ENCODE results near the gene PJVK.
A peak's percentile ranks its signal among the peaks of the same experiment; 100 is the strongest.
"Not testable (repeated sequence)": the region's sequence is repeated elsewhere in the genome, so short reads cannot be mapped to it uniquely, and the experiment has no call there.

PJVK gene

GRCh38 chr2:178441426-178441825 is 9.8 kb upstream of the PJVK start:
- no peak for DNase-seq

- DNase-seq, result peak; percentile 20
Measured at GRCh38 chr2:178448968-178449661, 2.1 kb upstream of the PJVK start.

- no peak for DNase-seq
Measured at GRCh38 chr2:178449700-178450523, 1.3 kb upstream of the PJVK start.

GRCh38 chr2:178450524-178450773 is 729 bp upstream of the PJVK start:
- DNase-seq, result no peak

- DNase-seq, result no peak
Measured at GRCh38 chr2:178452334-178452733, 1.2 kb downstream of the PJVK start.

- no peak for DNase-seq
Measured at GRCh38 chr2:178452870-178453269, 1.7 kb downstream of the PJVK start.

- no peak for DNase-seq
Measured at GRCh38 chr2:178455947-178456346, 4.8 kb downstream of the PJVK start.

- no peak for DNase-seq
Measured at GRCh38 chr2:178457390-178457886, 6.3 kb downstream of the PJVK start.

GRCh38 chr2:178469219-178469849 is 18.2 kb downstream of the PJVK start:
- no peak for DNase-seq

GRCh38 chr2:178471313-178471712 is 20.1 kb downstream of the PJVK start:
- DNase-seq, result not testable (repeated sequence)

- no peak for DNase-seq
Measured at GRCh38 chr2:178473373-178473772, 22.2 kb downstream of the PJVK start.

GRCh38 chr2:178473931-178474330 is 22.8 kb downstream of the PJVK start:
- DNase-seq, result no peak

GRCh38 chr2:178474560-178474959 is 23.4 kb downstream of the PJVK start:
- DNase-seq, result no peak

- no peak for DNase-seq
Measured at GRCh38 chr2:178476477-178476876, 25.3 kb downstream of the PJVK start.

- DNase-seq, result no peak
Measured at GRCh38 chr2:178477443-178478129, 26.4 kb downstream of the PJVK start.

- no peak for DNase-seq
Measured at GRCh38 chr2:178478130-178478438, 26.9 kb downstream of the PJVK start.

- DNase-seq, result peak; percentile 88
Measured at GRCh38 chr2:178478439-178479274, 27.5 kb downstream of the PJVK start, which contains the start of gene FKBP7. TSS of gene FKBP7 (minus strand) at chr2:178478600. CDS start at chr2:178478499, 101 bp downstream.

GRCh38 chr2:178479275-178479616 is 28.1 kb downstream of the PJVK start:
- DNase-seq, result no peak

GRCh38 chr2:178479758-178480226 is 28.6 kb downstream of the PJVK start:
- DNase-seq, result no peak

- DNase-seq, result peak; percentile 84
Measured at GRCh38 chr2:178480227-178481181, 29.3 kb downstream of the PJVK start, which contains the start of gene PLEKHA3. TSS of gene PLEKHA3 (plus strand) at chr2:178480457. CDS start at chr2:178480870, 413 bp downstream.

GRCh38 chr2:178482437-178482836 is 31.3 kb downstream of the PJVK start:
- DNase-seq, result no peak
